ENCODE data around the gene CYP11A1. TPM values are rescaled to one million over a fixed set of nuclear protein-coding genes. Genes with fewer than 3 reads are reported as not detected.

The CYP11A1 gene
- total RNA-seq, 1 donor from 2014 or later = not detected

- FAIRE-seq (peak; percentile 13), DNase-seq (ENCODE audit: low read depth) (no peak)
- Histone ChIP-seq H3K36me3 (ENCODE audit: control insufficient read depth, insufficient read depth, low read length) (no peaks in the 10 kb centered on the region), H3K27me3 (ENCODE audit: control insufficient read depth, insufficient read depth, low read length) (peaks cover 2% of the 10 kb centered on the region), H3K4me3 (ENCODE audit: low read depth, low read length) (no peak overlapping the region)
- TF ChIP-seq CTCF (IDR thresholded peaks at IDR 0.05; ENCODE audit: insufficient read depth, low read length, severe bottlenecking) = no peak
These were observed 39.0 kb downstream of the CYP11A1 start for GRCh38 chr15:74328331-74329056.

- DNase-seq (ENCODE audit: low read depth) (no peak), FAIRE-seq (peak; percentile 58)
- H3K4me3 ChIP-seq (ENCODE audit: low read depth, low read length) = no peak overlapping the region
- H3K27me3 ChIP-seq (ENCODE audit: control insufficient read depth, insufficient read depth, low read length) = peaks cover 2% of the 10 kb centered on the region
- TF ChIP-seq CTCF (IDR thresholded peaks at IDR 0.05; ENCODE audit: insufficient read depth, low read length, severe bottlenecking) = no peak
- no peaks in the 10 kb centered on the region for H3K36me3 ChIP-seq (ENCODE audit: control insufficient read depth, insufficient read depth, low read length)
These were observed 39.7 kb downstream of the CYP11A1 start for GRCh38 chr15:74327756-74328155.

- peaks cover 2% of the 10 kb centered on the region for H3K27me3 ChIP-seq (ENCODE audit: control insufficient read depth, insufficient read depth, low read length)
- TF ChIP-seq CTCF (IDR thresholded peaks at IDR 0.05; ENCODE audit: insufficient read depth, low read length, severe bottlenecking) = no peak
- FAIRE-seq = no peak
These were observed 40.7 kb downstream of the CYP11A1 start for GRCh38 chr15:74326746-74327145.

GRCh38 chr15:74324714-74325113 is 42.7 kb downstream of the CYP11A1 start:
- no peak for TF ChIP-seq CTCF (IDR thresholded peaks at IDR 0.05; ENCODE audit: insufficient read depth, low read length, severe bottlenecking)
- FAIRE-seq (no peak), DNase-seq (ENCODE audit: low read depth) (no peak)
- peaks cover 2% of the 10 kb centered on the region for H3K27me3 ChIP-seq (ENCODE audit: control insufficient read depth, insufficient read depth, low read length)
- no peak overlapping the region for H3K4me3 ChIP-seq (ENCODE audit: low read depth, low read length)
- H3K36me3 ChIP-seq (ENCODE audit: control insufficient read depth, insufficient read depth, low read length) = no peaks in the 10 kb centered on the region

More at GRCh38 chr15:74326746-74327145, 40.7 kb downstream of the CYP11A1 start:
- no peak for DNase-seq (ENCODE audit: low read depth)
- Histone ChIP-seq H3K36me3 (ENCODE audit: control insufficient read depth, insufficient read depth, low read length) (no peaks in the 10 kb centered on the region), H3K4me3 (ENCODE audit: low read depth, low read length) (no peak overlapping the region)

- no peak for FAIRE-seq
These were observed 44.8 kb downstream of the CYP11A1 start for GRCh38 chr15:74322558-74323180.

More at GRCh38 chr15:74322558-74323180, 44.8 kb downstream of the CYP11A1 start:
- DNase-seq (ENCODE audit: low read depth) = peak; percentile 29
- no peak overlapping the region for H3K4me3 ChIP-seq (ENCODE audit: low read depth, low read length)
- no peaks in the 10 kb centered on the region for H3K36me3 ChIP-seq (ENCODE audit: control insufficient read depth, insufficient read depth, low read length)
- peaks cover 2% of the 10 kb centered on the region for H3K27me3 ChIP-seq (ENCODE audit: control insufficient read depth, insufficient read depth, low read length)
- peak; percentile 95 for TF ChIP-seq CTCF (IDR thresholded peaks at IDR 0.05; ENCODE audit: insufficient read depth, low read length, severe bottlenecking)
